GM12872 (cell line): ENCODE data around the gene GALNT16.

Experiments used
- TF ChIP-seq, protein P1 (sequence below): IDR thresholded peaks from 3 replicates; pipeline ENCODE4 v1.5.1; 2011; ENCODE audit warnings: low read depth, mild to moderate bottlenecking, low read length, moderate library complexity; ENCODE audit not compliant: insufficient read depth

GALNT16 gene

DNA sequence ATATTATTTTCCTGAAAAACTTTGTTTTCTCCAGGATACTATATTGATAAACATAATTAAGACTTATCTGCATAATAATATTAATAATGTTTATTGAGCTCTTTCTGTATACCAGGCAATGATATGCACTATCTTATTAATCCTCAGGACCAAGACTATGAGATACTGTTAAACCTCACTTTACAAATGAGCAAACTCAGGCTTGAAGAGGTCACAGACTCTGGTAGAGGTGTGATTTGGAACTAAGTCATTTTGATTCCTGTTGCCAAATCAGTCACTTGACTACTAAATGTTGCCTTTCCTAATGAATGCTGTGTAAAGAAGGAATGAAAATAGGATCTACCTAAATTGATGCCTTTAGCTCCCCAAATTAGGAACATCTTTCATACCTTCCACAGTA, 145.8 kb downstream of the GALNT16 start:
- TF ChIP-seq, protein P1, sequence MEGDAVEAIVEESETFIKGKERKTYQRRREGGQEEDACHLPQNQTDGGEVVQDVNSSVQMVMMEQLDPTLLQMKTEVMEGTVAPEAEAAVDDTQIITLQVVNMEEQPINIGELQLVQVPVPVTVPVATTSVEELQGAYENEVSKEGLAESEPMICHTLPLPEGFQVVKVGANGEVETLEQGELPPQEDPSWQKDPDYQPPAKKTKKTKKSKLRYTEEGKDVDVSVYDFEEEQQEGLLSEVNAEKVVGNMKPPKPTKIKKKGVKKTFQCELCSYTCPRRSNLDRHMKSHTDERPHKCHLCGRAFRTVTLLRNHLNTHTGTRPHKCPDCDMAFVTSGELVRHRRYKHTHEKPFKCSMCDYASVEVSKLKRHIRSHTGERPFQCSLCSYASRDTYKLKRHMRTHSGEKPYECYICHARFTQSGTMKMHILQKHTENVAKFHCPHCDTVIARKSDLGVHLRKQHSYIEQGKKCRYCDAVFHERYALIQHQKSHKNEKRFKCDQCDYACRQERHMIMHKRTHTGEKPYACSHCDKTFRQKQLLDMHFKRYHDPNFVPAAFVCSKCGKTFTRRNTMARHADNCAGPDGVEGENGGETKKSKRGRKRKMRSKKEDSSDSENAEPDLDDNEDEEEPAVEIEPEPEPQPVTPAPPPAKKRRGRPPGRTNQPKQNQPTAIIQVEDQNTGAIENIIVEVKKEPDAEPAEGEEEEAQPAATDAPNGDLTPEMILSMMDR, result no peak
